ENCODE measurements around the gene KDM4C.

The KDM4C gene

DNA sequence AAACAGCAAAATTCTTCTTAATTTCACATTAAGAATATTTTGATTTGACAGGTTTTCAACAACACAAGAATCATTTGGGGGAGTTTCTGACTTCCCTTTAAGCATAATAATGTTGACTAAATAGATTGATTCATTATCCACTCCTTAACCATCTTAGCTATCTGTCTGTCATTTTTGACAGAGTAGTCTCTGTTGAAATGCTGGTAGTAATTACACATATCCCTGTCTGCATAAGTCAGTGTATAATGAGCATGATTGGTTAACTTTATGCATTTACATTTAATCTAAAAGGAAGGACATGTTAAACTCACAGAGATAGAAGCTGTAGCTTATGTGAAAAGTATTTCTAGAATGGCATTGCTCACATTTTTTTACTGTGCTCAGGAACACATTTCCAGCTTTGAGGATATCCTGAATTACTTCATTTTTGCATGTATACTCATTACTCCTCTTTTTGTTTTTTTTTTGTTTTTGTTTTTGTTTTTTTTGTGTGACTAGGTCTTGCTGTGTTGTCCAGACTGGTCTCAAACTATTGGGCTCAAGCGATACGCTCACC, 385.9 kb downstream of the KDM4C start:
- H3K4me2 ChIP-seq (ENCODE audit: insufficient read depth, low read length): no peak overlapping the region
- no peaks in the 10 kb centered on the region for H3K4me1 ChIP-seq (ENCODE audit: insufficient read depth, low read length)
- DNase-seq (no peak), ATAC-seq (ENCODE audit: insufficient read depth, low read depth) (no peak)
- no peak overlapping the region for H3K9ac ChIP-seq (ENCODE audit: low read depth, low read length)
- H3K4me3 ChIP-seq (ENCODE audit: low read depth in 1 of 2, low read length in 2 of 2): no peak overlapping the region
- H3K79me2 ChIP-seq (ENCODE audit: insufficient read depth, low read length): no peaks in the 10 kb centered on the region
- H3K36me3 ChIP-seq (ENCODE audit: insufficient read depth, low read length): peaks cover 12% of the 10 kb centered on the region
- H3K9me3 ChIP-seq (ENCODE audit: insufficient read depth, low read length, severe bottlenecking): no peaks in the 10 kb centered on the region
- H2AFZ ChIP-seq (ENCODE audit: low read depth, low read length): no peak overlapping the region
- no peaks in the 10 kb centered on the region for H4K20me1 ChIP-seq (ENCODE audit: insufficient read depth, low read length)
- TF ChIP-seq EZH2 (IDR thresholded peaks at IDR 0.05; ENCODE audit: borderline replicate concordance, low read depth, low read length, severe bottlenecking): no peak
- TF ChIP-seq, protein P1, sequence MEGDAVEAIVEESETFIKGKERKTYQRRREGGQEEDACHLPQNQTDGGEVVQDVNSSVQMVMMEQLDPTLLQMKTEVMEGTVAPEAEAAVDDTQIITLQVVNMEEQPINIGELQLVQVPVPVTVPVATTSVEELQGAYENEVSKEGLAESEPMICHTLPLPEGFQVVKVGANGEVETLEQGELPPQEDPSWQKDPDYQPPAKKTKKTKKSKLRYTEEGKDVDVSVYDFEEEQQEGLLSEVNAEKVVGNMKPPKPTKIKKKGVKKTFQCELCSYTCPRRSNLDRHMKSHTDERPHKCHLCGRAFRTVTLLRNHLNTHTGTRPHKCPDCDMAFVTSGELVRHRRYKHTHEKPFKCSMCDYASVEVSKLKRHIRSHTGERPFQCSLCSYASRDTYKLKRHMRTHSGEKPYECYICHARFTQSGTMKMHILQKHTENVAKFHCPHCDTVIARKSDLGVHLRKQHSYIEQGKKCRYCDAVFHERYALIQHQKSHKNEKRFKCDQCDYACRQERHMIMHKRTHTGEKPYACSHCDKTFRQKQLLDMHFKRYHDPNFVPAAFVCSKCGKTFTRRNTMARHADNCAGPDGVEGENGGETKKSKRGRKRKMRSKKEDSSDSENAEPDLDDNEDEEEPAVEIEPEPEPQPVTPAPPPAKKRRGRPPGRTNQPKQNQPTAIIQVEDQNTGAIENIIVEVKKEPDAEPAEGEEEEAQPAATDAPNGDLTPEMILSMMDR (IDR thresholded peaks at IDR 0.05; ENCODE audit: borderline replicate concordance, extremely low read depth, low read length, poor library complexity, severe bottlenecking): no peak
- H3K27ac ChIP-seq (ENCODE audit: low read length): no peak overlapping the region
- H3K27me3 ChIP-seq (ENCODE audit: insufficient read depth, low read length, poor library complexity): no peaks in the 10 kb centered on the region

DNA sequence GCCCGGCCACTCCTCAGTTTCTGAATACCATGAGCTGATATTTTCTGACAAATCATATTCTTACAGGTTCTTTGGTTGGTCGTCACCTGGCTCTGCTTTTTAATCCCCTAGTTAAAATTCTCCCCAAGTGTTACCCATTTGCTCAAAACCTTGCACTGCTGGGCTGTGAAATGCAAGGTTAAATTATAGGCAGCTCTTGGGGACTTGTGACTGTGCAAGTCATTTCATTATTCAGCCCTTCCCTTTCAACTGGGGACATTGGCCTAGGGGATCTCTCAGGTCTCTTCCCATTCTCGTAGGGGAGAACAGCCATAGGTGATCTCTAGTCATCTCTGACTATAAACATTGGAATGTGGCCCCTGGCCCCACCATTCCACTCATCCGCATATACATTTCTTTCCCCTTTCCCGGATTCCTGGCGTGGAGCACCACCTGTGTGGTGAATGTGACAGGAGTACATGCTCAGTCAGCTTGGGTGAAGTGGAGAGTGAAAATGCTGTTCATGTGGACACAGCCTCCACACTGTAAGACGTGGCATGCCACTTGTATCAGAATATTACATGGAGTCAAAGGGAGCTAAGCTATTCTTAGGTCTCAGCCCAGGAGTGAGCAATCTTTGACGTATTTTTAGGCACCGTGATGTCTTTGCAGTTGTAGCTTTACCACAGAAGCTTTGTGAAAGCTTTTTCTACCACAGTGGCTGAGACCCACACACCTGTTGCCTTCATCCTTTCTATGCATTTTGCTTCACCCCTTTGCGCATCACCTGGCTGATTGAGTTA, 386.7 kb downstream of the KDM4C start:
- Histone ChIP-seq H3K79me2 (ENCODE audit: insufficient read depth, low read length) (no peaks in the 10 kb centered on the region), H3K36me3 (ENCODE audit: insufficient read depth, low read length) (peaks cover 12% of the 10 kb centered on the region), H3K27ac (ENCODE audit: low read length) (no peak overlapping the region), H4K20me1 (ENCODE audit: insufficient read depth, low read length) (no peaks in the 10 kb centered on the region), H3K27me3 (ENCODE audit: insufficient read depth, low read length, poor library complexity) (no peaks in the 10 kb centered on the region), H3K4me2 (ENCODE audit: insufficient read depth, low read length) (no peak overlapping the region), H3K9me3 (ENCODE audit: insufficient read depth, low read length, severe bottlenecking) (no peaks in the 10 kb centered on the region), H3K4me1 (ENCODE audit: insufficient read depth, low read length) (no peaks in the 10 kb centered on the region), H2AFZ (ENCODE audit: low read depth, low read length) (no peak overlapping the region), H3K9ac (ENCODE audit: low read depth, low read length) (no peak overlapping the region), H3K4me3 (ENCODE audit: low read depth in 1 of 2, low read length in 2 of 2) (no peak overlapping the region)
- TF ChIP-seq EZH2 (IDR thresholded peaks at IDR 0.05; ENCODE audit: borderline replicate concordance, low read depth, low read length, severe bottlenecking): no peak
- TF ChIP-seq, protein P1 (IDR thresholded peaks at IDR 0.05; ENCODE audit: borderline replicate concordance, extremely low read depth, low read length, poor library complexity, severe bottlenecking): no peak
- DNase-seq (no peak), ATAC-seq (ENCODE audit: insufficient read depth, low read depth) (no peak)

- H3K27me3 ChIP-seq (ENCODE audit: insufficient read depth, low read length, poor library complexity): no peaks in the 10 kb centered on the region
- no peaks in the 10 kb centered on the region for H3K9me3 ChIP-seq (ENCODE audit: insufficient read depth, low read length, severe bottlenecking)
- TF ChIP-seq EZH2 (IDR thresholded peaks at IDR 0.05; ENCODE audit: borderline replicate concordance, low read depth, low read length, severe bottlenecking): no peak
- TF ChIP-seq, protein P1 (IDR thresholded peaks at IDR 0.05; ENCODE audit: borderline replicate concordance, extremely low read depth, low read length, poor library complexity, severe bottlenecking): no peak
- H3K4me2 ChIP-seq (ENCODE audit: insufficient read depth, low read length): no peak overlapping the region
- DNase-seq (no peak), ATAC-seq (ENCODE audit: insufficient read depth, low read depth) (no peak)
- H3K4me3 ChIP-seq (ENCODE audit: low read depth in 1 of 2, low read length in 2 of 2): no peak overlapping the region
- H4K20me1 ChIP-seq (ENCODE audit: insufficient read depth, low read length): no peaks in the 10 kb centered on the region
- no peak overlapping the region for H2AFZ ChIP-seq (ENCODE audit: low read depth, low read length)
- H3K79me2 ChIP-seq (ENCODE audit: insufficient read depth, low read length): no peaks in the 10 kb centered on the region
- H3K4me1 ChIP-seq (ENCODE audit: insufficient read depth, low read length): no peaks in the 10 kb centered on the region
- no peak overlapping the region for H3K9ac ChIP-seq (ENCODE audit: low read depth, low read length)
- H3K27ac ChIP-seq (ENCODE audit: low read length): no peak overlapping the region
- peaks cover 12% of the 10 kb centered on the region for H3K36me3 ChIP-seq (ENCODE audit: insufficient read depth, low read length)
Measured at GRCh38 chr9:7145361-7146069, 387.7 kb downstream of the KDM4C start.

All from DND-41 (cell line).